ENCODE results near the gene FAM9A.
"Not testable (repeated sequence)": the region's sequence is repeated elsewhere in the genome, so short reads cannot be mapped to it uniquely, and the experiment has no call there.

The FAM9A gene

GRCh38 chrX:8800351-8800750 lies 832 bp downstream of the FAM9A start:
- not testable (repeated sequence) for FAIRE-seq

- not testable (repeated sequence) for FAIRE-seq
Observed at GRCh38 chrX:8799281-8799680, 1.9 kb downstream of the FAM9A start.

- not testable (repeated sequence) for FAIRE-seq
Observed at GRCh38 chrX:8798702-8799101, 2.5 kb downstream of the FAM9A start.

GRCh38 chrX:8787119-8787518 lies 14.1 kb downstream of the FAM9A start:
- not testable (repeated sequence) for FAIRE-seq

GRCh38 chrX:8784162-8784561 lies 17.0 kb downstream of the FAM9A start:
- no peak for FAIRE-seq

GRCh38 chrX:8783714-8784098 lies 17.5 kb downstream of the FAM9A start:
- no peak for FAIRE-seq

GRCh38 chrX:8783097-8783713 lies 18.0 kb downstream of the FAM9A start:
- no peak for FAIRE-seq

- FAIRE-seq = no peak
Observed at GRCh38 chrX:8782595-8782994, 18.6 kb downstream of the FAM9A start.

GRCh38 chrX:8781921-8782320 lies 19.3 kb downstream of the FAM9A start:
- not testable (repeated sequence) for FAIRE-seq

GRCh38 chrX:8773117-8773516 lies 28.1 kb downstream of the FAM9A start:
- no peak for FAIRE-seq

- no peak for FAIRE-seq
Observed at GRCh38 chrX:8760021-8760420, 41.2 kb downstream of the FAM9A start.

GRCh38 chrX:8758706-8759105 lies 42.5 kb downstream of the FAM9A start:
- FAIRE-seq = not testable (repeated sequence)

GRCh38 chrX:8757609-8758389 lies 43.4 kb downstream of the FAM9A start:
- FAIRE-seq = not testable (repeated sequence)

GRCh38 chrX:8755813-8756212 lies 45.4 kb downstream of the FAM9A start:
- no peak for FAIRE-seq

- no peak for FAIRE-seq
Observed at GRCh38 chrX:8755116-8755515, 46.1 kb downstream of the FAM9A start.

- FAIRE-seq = no peak
Observed at GRCh38 chrX:8749697-8750096, 51.5 kb downstream of the FAM9A start.

GRCh38 chrX:8748855-8749254 lies 52.3 kb downstream of the FAM9A start:
- FAIRE-seq = no peak

GRCh38 chrX:8743126-8743732 lies 58.0 kb downstream of the FAM9A start:
- no peak for FAIRE-seq

- FAIRE-seq = no peak
Observed at GRCh38 chrX:8741981-8742380, 59.2 kb downstream of the FAM9A start.

All from G401.6 (cell line).